ENCODE measurements around the gene SFN. TPM values are rescaled to one million over a fixed set of nuclear protein-coding genes. Genes with fewer than 3 reads are reported as not detected.
"Not testable (repeated sequence)": the region's sequence is repeated elsewhere in the genome, so short reads cannot be mapped to it uniquely, and the experiment has no call there.

Gene SFN
- total RNA-seq, 2 donors from 2014 or later, result 1.3 TPM

GRCh38 chr1:26863685-26864077, 732 bp downstream of the SFN start:
- ATAC-seq (no peak), DNase-seq (no peak)
- no peaks in the 10 kb centered on the region for H3K9me3 ChIP-seq (ENCODE audit: control insufficient read depth, low read length, poor library complexity, severe bottlenecking)
- Mint-ChIP-seq H3K36me3 (ENCODE audit: low read depth) (no peaks in the 10 kb centered on the region), H3K27ac (peak overlapping the region; percentile 93), H3K4me1 (peaks cover 23% of the 10 kb centered on the region), H3K27me3 (no peaks in the 10 kb centered on the region), H3K4me3 (peak overlapping the region; percentile 97)

GRCh38 chr1:26864610-26865480, 1.9 kb downstream of the SFN start:
- H3K27ac Mint-ChIP-seq, result peak overlapping the region; percentile 93
- H3K4me3 Mint-ChIP-seq, result peak overlapping the region; percentile 97
- DNase-seq, result peak; percentile 92 to 94 (median 93)
- peaks cover 23% of the 10 kb centered on the region for H3K4me1 Mint-ChIP-seq
- no peaks in the 10 kb centered on the region for H3K9me3 ChIP-seq (ENCODE audit: control insufficient read depth, low read length, poor library complexity, severe bottlenecking)
- H3K27me3 Mint-ChIP-seq, result no peaks in the 10 kb centered on the region
- ATAC-seq, result peak; percentile 96
- H3K36me3 Mint-ChIP-seq (ENCODE audit: low read depth), result no peaks in the 10 kb centered on the region

- not testable (repeated sequence) for ATAC-seq; H3K27ac Mint-ChIP-seq; H3K27me3 Mint-ChIP-seq; H3K36me3 Mint-ChIP-seq (ENCODE audit: low read depth); H3K9me3 ChIP-seq (ENCODE audit: control insufficient read depth, low read length, poor library complexity, severe bottlenecking); DNase-seq; H3K4me1 Mint-ChIP-seq; H3K4me3 Mint-ChIP-seq
Measured at GRCh38 chr1:26873097-26873496, 10.1 kb downstream of the SFN start.

GRCh38 chr1:26874896-26875295, 11.9 kb downstream of the SFN start:
- ATAC-seq, result no peak
- Mint-ChIP-seq H3K4me1 (no peaks in the 10 kb centered on the region), H3K4me3 (no peak overlapping the region), H3K36me3 (ENCODE audit: low read depth) (no peaks in the 10 kb centered on the region), H3K27me3 (no peaks in the 10 kb centered on the region), H3K27ac (peak overlapping the region; percentile 24)
- no peaks in the 10 kb centered on the region for H3K9me3 ChIP-seq (ENCODE audit: control insufficient read depth, low read length, poor library complexity, severe bottlenecking)
- DNase-seq, result no peak

GRCh38 chr1:26877326-26877725, 14.4 kb downstream of the SFN start:
- Mint-ChIP-seq H3K4me1 (no peaks in the 10 kb centered on the region), H3K4me3 (no peak overlapping the region), H3K27ac (peak overlapping the region; percentile 29), H3K36me3 (ENCODE audit: low read depth) (peaks cover 2% of the 10 kb centered on the region), H3K27me3 (no peaks in the 10 kb centered on the region)
- DNase-seq (no peak), ATAC-seq (no peak)
- H3K9me3 ChIP-seq (ENCODE audit: control insufficient read depth, low read length, poor library complexity, severe bottlenecking), result no peaks in the 10 kb centered on the region

GRCh38 chr1:26879793-26880192, 16.8 kb downstream of the SFN start:
- Mint-ChIP-seq H3K27ac (no peak overlapping the region), H3K4me1 (peaks cover 10% of the 10 kb centered on the region), H3K36me3 (ENCODE audit: low read depth) (peaks cover 12% of the 10 kb centered on the region), H3K27me3 (no peaks in the 10 kb centered on the region), H3K4me3 (no peak overlapping the region)
- no peak for ATAC-seq
- no peak for DNase-seq
- H3K9me3 ChIP-seq (ENCODE audit: control insufficient read depth, low read length, poor library complexity, severe bottlenecking), result no peaks in the 10 kb centered on the region

- peaks cover 14% of the 10 kb centered on the region for H3K36me3 Mint-ChIP-seq (ENCODE audit: low read depth)
- not testable (repeated sequence) for DNase-seq; H3K27ac Mint-ChIP-seq; H3K4me3 Mint-ChIP-seq; ATAC-seq; H3K9me3 ChIP-seq (ENCODE audit: control insufficient read depth, low read length, poor library complexity, severe bottlenecking); H3K27me3 Mint-ChIP-seq
- peaks cover 13% of the 10 kb centered on the region for H3K4me1 Mint-ChIP-seq
Measured at GRCh38 chr1:26881611-26882010, 18.7 kb downstream of the SFN start.

GRCh38 chr1:26882696-26883463, 19.9 kb downstream of the SFN start:
- peaks cover 14% of the 10 kb centered on the region for H3K36me3 Mint-ChIP-seq (ENCODE audit: low read depth)
- H3K27ac Mint-ChIP-seq, result no peak overlapping the region
- peaks cover 16% of the 10 kb centered on the region for H3K4me1 Mint-ChIP-seq
- no peaks in the 10 kb centered on the region for H3K27me3 Mint-ChIP-seq
- no peak for ATAC-seq
- no peaks in the 10 kb centered on the region for H3K9me3 ChIP-seq (ENCODE audit: control insufficient read depth, low read length, poor library complexity, severe bottlenecking)
- DNase-seq, result no peak
- no peak overlapping the region for H3K4me3 Mint-ChIP-seq

GRCh38 chr1:26887125-26887524, 24.2 kb downstream of the SFN start:
- DNase-seq (no peak), ATAC-seq (no peak)
- Mint-ChIP-seq H3K36me3 (ENCODE audit: low read depth) (peaks cover 16% of the 10 kb centered on the region), H3K27ac (no peak overlapping the region), H3K4me1 (peaks cover 28% of the 10 kb centered on the region), H3K27me3 (no peaks in the 10 kb centered on the region), H3K4me3 (no peak overlapping the region)
- H3K9me3 ChIP-seq (ENCODE audit: control insufficient read depth, low read length, poor library complexity, severe bottlenecking), result no peaks in the 10 kb centered on the region

- peaks cover 21% of the 10 kb centered on the region for H3K4me1 Mint-ChIP-seq
- ATAC-seq, result no peak
- H3K4me3 Mint-ChIP-seq, result peak overlapping the region; percentile 98
- no peak for DNase-seq
- H3K9me3 ChIP-seq (ENCODE audit: control insufficient read depth, low read length, poor library complexity, severe bottlenecking), result no peaks in the 10 kb centered on the region
- peak overlapping the region; percentile 94 for H3K27ac Mint-ChIP-seq
- H3K27me3 Mint-ChIP-seq, result no peaks in the 10 kb centered on the region
- H3K36me3 Mint-ChIP-seq (ENCODE audit: low read depth), result peaks cover 11% of the 10 kb centered on the region
Measured at GRCh38 chr1:26888231-26888630, 25.3 kb downstream of the SFN start.

GRCh38 chr1:26889551-26890466, 26.9 kb downstream of the SFN start, which contains the start of gene GPN2:
Gene GPN2 (minus strand): TSS chr1:26890283. CDS start chr1:26890096, 187 bp downstream.
- Mint-ChIP-seq H3K4me3 (peak within 1 kb of the TSS; percentile 98), H3K27ac (peak within 1 kb of the TSS; percentile 94), H3K4me1 (peaks cover 23% of the 10 kb centered on the region), H3K27me3 (no peaks in the 10 kb centered on the region), H3K36me3 (ENCODE audit: low read depth) (peaks cover 12% of the 10 kb centered on the region)
- ATAC-seq (peak; percentile 93), DNase-seq (peak; percentile 55 to 68 (median 66))
- H3K9me3 ChIP-seq (ENCODE audit: control insufficient read depth, low read length, poor library complexity, severe bottlenecking), result no peaks in the 10 kb centered on the region

GRCh38 chr1:26890467-26890796, 27.5 kb downstream of the SFN start:
- H3K27me3 Mint-ChIP-seq, result no peaks in the 10 kb centered on the region
- H3K4me3 Mint-ChIP-seq, result peak overlapping the region; percentile 98
- H3K36me3 Mint-ChIP-seq (ENCODE audit: low read depth), result peaks cover 10% of the 10 kb centered on the region
- peak overlapping the region; percentile 94 for H3K27ac Mint-ChIP-seq
- no peak for DNase-seq
- peaks cover 20% of the 10 kb centered on the region for H3K4me1 Mint-ChIP-seq
- H3K9me3 ChIP-seq (ENCODE audit: control insufficient read depth, low read length, poor library complexity, severe bottlenecking), result no peaks in the 10 kb centered on the region
- ATAC-seq, result peak; percentile 47

- Mint-ChIP-seq H3K4me1 (peaks cover 18% of the 10 kb centered on the region), H3K36me3 (ENCODE audit: low read depth) (peaks cover 9% of the 10 kb centered on the region), H3K27ac (no peak overlapping the region), H3K27me3 (no peaks in the 10 kb centered on the region), H3K4me3 (no peak overlapping the region)
- no peak for ATAC-seq
- H3K9me3 ChIP-seq (ENCODE audit: control insufficient read depth, low read length, poor library complexity, severe bottlenecking), result no peaks in the 10 kb centered on the region
- no peak for DNase-seq
Measured at GRCh38 chr1:26894263-26894662, 31.3 kb downstream of the SFN start.

All from T-helper 17 cell (primary cell).